ENCODE measurements around the gene NTN4.

Gene NTN4

GRCh38 chr12:95836630-95837239 is 46.2 kb upstream of the NTN4 start:
- Histone ChIP-seq H3K4me3 (ENCODE audit: low read length) (no peak overlapping the region), H3F3A (ENCODE audit: control insufficient read depth, insufficient read depth) (no peaks in the 10 kb centered on the region), H3K36me3 (ENCODE audit: control insufficient read depth, low read length) (no peaks in the 10 kb centered on the region), H3K4me1 (ENCODE audit: control insufficient read depth, low read length) (no peaks in the 10 kb centered on the region), H3K27ac (ENCODE audit: low read depth, low read length) (no peak overlapping the region), H4K20me1 (ENCODE audit: control insufficient read depth, insufficient read depth, low read depth, low read length) (no peaks in the 10 kb centered on the region), H3K27me3 (ENCODE audit: control insufficient read depth, low read length) (peaks cover 17% of the 10 kb centered on the region), H3K9me3 (ENCODE audit: control insufficient read depth, insufficient read depth, low read length) (no peaks in the 10 kb centered on the region), H3K4me2 (ENCODE audit: low read length) (no peak overlapping the region), H3K9me2 (replicated peaks; ENCODE audit: control insufficient read depth, low read length) (no peaks in the 10 kb centered on the region), H3K79me2 (ENCODE audit: control insufficient read depth, low read length) (no peaks in the 10 kb centered on the region)
- TF ChIP-seq, protein P1, sequence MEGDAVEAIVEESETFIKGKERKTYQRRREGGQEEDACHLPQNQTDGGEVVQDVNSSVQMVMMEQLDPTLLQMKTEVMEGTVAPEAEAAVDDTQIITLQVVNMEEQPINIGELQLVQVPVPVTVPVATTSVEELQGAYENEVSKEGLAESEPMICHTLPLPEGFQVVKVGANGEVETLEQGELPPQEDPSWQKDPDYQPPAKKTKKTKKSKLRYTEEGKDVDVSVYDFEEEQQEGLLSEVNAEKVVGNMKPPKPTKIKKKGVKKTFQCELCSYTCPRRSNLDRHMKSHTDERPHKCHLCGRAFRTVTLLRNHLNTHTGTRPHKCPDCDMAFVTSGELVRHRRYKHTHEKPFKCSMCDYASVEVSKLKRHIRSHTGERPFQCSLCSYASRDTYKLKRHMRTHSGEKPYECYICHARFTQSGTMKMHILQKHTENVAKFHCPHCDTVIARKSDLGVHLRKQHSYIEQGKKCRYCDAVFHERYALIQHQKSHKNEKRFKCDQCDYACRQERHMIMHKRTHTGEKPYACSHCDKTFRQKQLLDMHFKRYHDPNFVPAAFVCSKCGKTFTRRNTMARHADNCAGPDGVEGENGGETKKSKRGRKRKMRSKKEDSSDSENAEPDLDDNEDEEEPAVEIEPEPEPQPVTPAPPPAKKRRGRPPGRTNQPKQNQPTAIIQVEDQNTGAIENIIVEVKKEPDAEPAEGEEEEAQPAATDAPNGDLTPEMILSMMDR (IDR thresholded peaks at IDR 0.05; ENCODE audit: low read depth, low read length, poor library complexity, severe bottlenecking): no peak
- no peak for TF ChIP-seq EZH2phosphoT487 (IDR thresholded peaks at IDR 0.05; ENCODE audit: borderline replicate concordance, low read length)

DNA sequence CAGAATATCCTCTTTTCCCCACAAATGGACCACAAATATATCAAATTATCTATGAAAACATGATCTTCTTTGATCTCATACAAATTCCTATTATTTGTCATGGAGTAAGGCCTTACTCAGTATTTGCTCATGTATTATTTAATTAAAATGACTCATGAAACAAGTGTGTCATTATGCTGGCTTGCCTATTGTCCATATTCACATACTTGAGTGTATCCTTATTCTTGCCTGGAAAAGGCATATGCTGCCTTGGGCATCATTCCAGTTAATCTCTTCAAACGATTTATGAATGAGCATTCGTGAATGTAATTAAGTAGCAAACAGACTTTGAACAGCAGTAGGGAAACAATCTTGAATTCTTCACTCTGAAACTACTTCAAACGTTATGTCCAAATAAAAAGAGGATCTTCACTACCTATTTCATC is 45.6 kb upstream of the NTN4 start:
- H3K4me1 ChIP-seq (ENCODE audit: control insufficient read depth, low read length): no peaks in the 10 kb centered on the region
- no peaks in the 10 kb centered on the region for H4K20me1 ChIP-seq (ENCODE audit: control insufficient read depth, insufficient read depth, low read depth, low read length)
- H3K9me2 ChIP-seq (replicated peaks; ENCODE audit: control insufficient read depth, low read length): no peaks in the 10 kb centered on the region
- H3K36me3 ChIP-seq (ENCODE audit: control insufficient read depth, low read length): no peaks in the 10 kb centered on the region
- no peak overlapping the region for H3K4me2 ChIP-seq (ENCODE audit: low read length)
- no peak overlapping the region for H3K27ac ChIP-seq (ENCODE audit: low read depth, low read length)
- H3K4me3 ChIP-seq (ENCODE audit: low read length): no peak overlapping the region
- H3K9me3 ChIP-seq (ENCODE audit: control insufficient read depth, insufficient read depth, low read length): no peaks in the 10 kb centered on the region
- no peaks in the 10 kb centered on the region for H3F3A ChIP-seq (ENCODE audit: control insufficient read depth, insufficient read depth)
- no peak for TF ChIP-seq EZH2phosphoT487 (IDR thresholded peaks at IDR 0.05; ENCODE audit: borderline replicate concordance, low read length)
- TF ChIP-seq, protein P1 (IDR thresholded peaks at IDR 0.05; ENCODE audit: low read depth, low read length, poor library complexity, severe bottlenecking): no peak
- no peaks in the 10 kb centered on the region for H3K79me2 ChIP-seq (ENCODE audit: control insufficient read depth, low read length)
- H3K27me3 ChIP-seq (ENCODE audit: control insufficient read depth, low read length): peaks cover 19% of the 10 kb centered on the region

DNA sequence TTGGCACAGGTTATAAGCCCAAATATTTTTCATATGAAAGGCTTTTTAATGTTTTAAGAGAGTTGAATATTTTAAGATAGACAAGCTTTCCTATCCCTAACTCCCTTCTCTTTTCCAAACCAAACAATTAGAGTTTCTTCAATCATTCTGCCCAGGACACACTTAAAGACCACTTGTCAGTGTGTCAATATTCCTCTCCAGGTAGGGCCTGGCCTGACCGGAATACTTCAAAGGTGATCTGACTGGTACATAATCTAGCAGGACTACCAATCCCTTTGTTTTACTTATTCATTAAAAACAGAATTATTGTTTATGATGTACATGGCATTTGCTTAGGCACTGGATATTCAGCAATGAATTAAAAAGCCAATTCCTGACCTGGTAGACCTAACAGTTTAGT is 44.0 kb upstream of the NTN4 start:
- no peaks in the 10 kb centered on the region for H3F3A ChIP-seq (ENCODE audit: control insufficient read depth, insufficient read depth)
- H3K36me3 ChIP-seq (ENCODE audit: control insufficient read depth, low read length): no peaks in the 10 kb centered on the region
- no peaks in the 10 kb centered on the region for H3K9me2 ChIP-seq (replicated peaks; ENCODE audit: control insufficient read depth, low read length)
- TF ChIP-seq EZH2phosphoT487 (IDR thresholded peaks at IDR 0.05; ENCODE audit: borderline replicate concordance, low read length): no peak
- TF ChIP-seq, protein P1 (IDR thresholded peaks at IDR 0.05; ENCODE audit: low read depth, low read length, poor library complexity, severe bottlenecking): no peak
- peaks cover 30% of the 10 kb centered on the region for H3K27me3 ChIP-seq (ENCODE audit: control insufficient read depth, low read length)
- H3K79me2 ChIP-seq (ENCODE audit: control insufficient read depth, low read length): no peaks in the 10 kb centered on the region
- no peak overlapping the region for H3K4me3 ChIP-seq (ENCODE audit: low read length)
- no peaks in the 10 kb centered on the region for H4K20me1 ChIP-seq (ENCODE audit: control insufficient read depth, insufficient read depth, low read depth, low read length)
- H3K9me3 ChIP-seq (ENCODE audit: control insufficient read depth, insufficient read depth, low read length): no peaks in the 10 kb centered on the region
- H3K4me2 ChIP-seq (ENCODE audit: low read length): no peak overlapping the region
- H3K4me1 ChIP-seq (ENCODE audit: control insufficient read depth, low read length): no peaks in the 10 kb centered on the region
- no peak overlapping the region for H3K27ac ChIP-seq (ENCODE audit: low read depth, low read length)

Data from DOHH2 (cell line).